Measurements from ENCODE around the gene PROB1. TPM values are rescaled to one million over a fixed set of nuclear protein-coding genes. Genes with fewer than 3 reads are reported as not detected.
"Not testable (repeated sequence)": the region's sequence is repeated elsewhere in the genome, so short reads cannot be mapped to it uniquely, and the experiment has no call there.

Gene PROB1
- polyA plus RNA-seq, 1 of the 3 experiments (the other 2 are of a cell fraction): 0.44 TPM

DNA sequence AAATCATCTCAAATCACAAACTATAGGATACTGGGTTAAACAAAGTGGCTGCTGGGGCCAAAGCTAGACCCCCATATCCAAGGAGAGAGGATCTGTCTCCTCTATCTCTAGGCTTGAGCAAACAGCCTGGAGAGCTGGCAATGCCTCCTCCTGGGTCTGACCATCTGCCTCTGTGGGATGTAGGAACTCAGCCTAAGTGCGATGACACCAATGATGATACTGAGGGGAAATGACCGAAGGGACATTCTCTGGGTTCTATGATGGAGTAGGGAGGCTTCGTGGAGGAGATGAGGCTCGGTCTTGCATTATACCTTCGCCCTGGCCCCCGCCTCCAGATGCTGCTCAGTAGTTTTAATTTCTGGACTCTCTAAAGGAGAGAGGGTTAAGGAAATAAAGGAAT lies 18.2 kb upstream of the PROB1 start:
- peaks cover 0 to 19% of the 10 kb centered on the region in 2 experiments; a peak in 1 of 4 replicates for H3K4me1 ChIP-seq (ENCODE audit: control insufficient read depth in 1 of 2, insufficient read depth in 2 of 2, low read depth in 1 of 2, low read length in 1 of 2)
- 92% methylated on average over 6 of the region's 6 CpGs for WGBS (ENCODE audit: low lambda C conversion rate)
- TF ChIP-seq NRF1 (IDR thresholded peaks at IDR 0.05; ENCODE audit: low read depth, low read length): no peak
- no peaks in the 10 kb centered on the region for H3K9me3 ChIP-seq
- H2AFZ ChIP-seq (ENCODE audit: low read depth): no peak overlapping the region
- no peaks in the 10 kb centered on the region for H4K20me1 ChIP-seq (ENCODE audit: insufficient read depth)
- no peak overlapping the region for H3K27ac ChIP-seq (ENCODE audit: low read depth in 2 of 2, low read length in 1 of 2)
- no peaks in the 10 kb centered on the region for H3K79me2 ChIP-seq (ENCODE audit: insufficient read depth)
- ChIA-PET CTCF (interaction anchor here (0.5 to 5.7 kb wide), 4 partner anchors 9 to 101 kb away, joined by 3 to 26 read pairs (median 6); no protein-coding TSS in a partner anchor), POLR2A (no interaction called here)
- H3F3A ChIP-seq (replicated peaks; ENCODE audit: insufficient read depth): no peaks in the 10 kb centered on the region
- DNase-seq: no peak
- H3K4me3 ChIP-seq (ENCODE audit: low read depth in 2 of 2, low read length in 1 of 2): no peak overlapping the region
- H3K9ac ChIP-seq: no peak overlapping the region
- H3K9me2 ChIP-seq: no peaks in the 10 kb centered on the region
- H3K27me3 ChIP-seq (ENCODE audit: insufficient read depth): no peaks in the 10 kb centered on the region
- H3K36me3 ChIP-seq (replicated peaks in 1 of 2; ENCODE audit: control insufficient read depth in 1 of 2, insufficient read depth in 2 of 2, low read length in 1 of 2): peaks cover 23 to 39% of the 10 kb centered on the region in 2 experiments
- H3K4me2 ChIP-seq: no peak overlapping the region

GRCh38 chr5:139410993-139411828 lies 16.3 kb upstream of the PROB1 start:
- Histone ChIP-seq H3K9me3 (no peaks in the 10 kb centered on the region), H3K36me3 (replicated peaks in 1 of 2; ENCODE audit: control insufficient read depth in 1 of 2, insufficient read depth in 2 of 2, low read length in 1 of 2) (peaks cover 12 to 35% of the 10 kb centered on the region in 2 experiments), H3K4me3 (ENCODE audit: low read depth in 2 of 2, low read length in 1 of 2) (no peak overlapping the region), H3K9me2 (no peaks in the 10 kb centered on the region), H2AFZ (ENCODE audit: low read depth) (no peak overlapping the region), H3K4me2 (no peak overlapping the region), H3F3A (replicated peaks; ENCODE audit: insufficient read depth) (no peaks in the 10 kb centered on the region), H3K79me2 (ENCODE audit: insufficient read depth) (no peaks in the 10 kb centered on the region), H3K4me1 (ENCODE audit: control insufficient read depth in 1 of 2, insufficient read depth in 2 of 2, low read depth in 1 of 2, low read length in 1 of 2) (peaks cover 0 to 19% of the 10 kb centered on the region in 2 experiments; a peak in 1 of 4 replicates), H3K27me3 (ENCODE audit: insufficient read depth) (no peaks in the 10 kb centered on the region), H3K27ac (ENCODE audit: low read depth in 2 of 2, low read length in 1 of 2) (peak overlapping the region in 1 of 2 experiments; percentile 47; a peak in 2 of 4 replicates), H4K20me1 (ENCODE audit: insufficient read depth) (no peaks in the 10 kb centered on the region), H3K9ac (no peak overlapping the region)
- WGBS (ENCODE audit: low lambda C conversion rate): 69% methylated on average over 16 of the region's 17 CpGs
- CTCF ChIA-PET: interaction anchor here (0.9 to 5.7 kb wide), 9 partner anchors 9 to 222 kb away, joined by 3 to 39 read pairs (median 6); partner anchors contain the start of gene PAIP2
- TF ChIP-seq FOXJ3 (CRISPR knock-in tag; IDR thresholded peaks at IDR 0.05) (no peak), EP300 (IDR thresholded peaks at IDR 0.05; ENCODE audit: borderline replicate concordance in 1 of 2, low read depth in 1 of 2, low read length in 1 of 2) (peak in 1 of 2 experiments; percentile 51; a peak in 1 of 4 replicates), EZH2phosphoT487 (IDR thresholded peaks at IDR 0.05; ENCODE audit: borderline replicate concordance, low read depth) (no peak), GATA2 (CRISPR knock-in tag; IDR thresholded peaks at IDR 0.05) (peak; percentile 38; the same call in 1 of the 2 replicates)
- no peak for DNase-seq
- POLR2A ChIA-PET: interaction anchor here (0.7 kb wide), 2 partner anchors 70 to 119 kb away, joined by 3 read pairs; partner anchors contain the start of gene PAIP2

- Histone ChIP-seq H3K27ac (ENCODE audit: low read depth in 2 of 2, low read length in 1 of 2) (no peak overlapping the region; a peak in 1 of 4 replicates), H3K9me3 (no peaks in the 10 kb centered on the region), H3K9ac (no peak overlapping the region), H3K27me3 (ENCODE audit: insufficient read depth) (no peaks in the 10 kb centered on the region), H3K79me2 (ENCODE audit: insufficient read depth) (no peaks in the 10 kb centered on the region), H2AFZ (ENCODE audit: low read depth) (no peak overlapping the region), H3K36me3 (replicated peaks in 1 of 2; ENCODE audit: control insufficient read depth in 1 of 2, insufficient read depth in 2 of 2, low read length in 1 of 2) (peaks cover 12 to 27% of the 10 kb centered on the region in 2 experiments), H3K4me3 (ENCODE audit: low read depth in 2 of 2, low read length in 1 of 2) (no peak overlapping the region), H3K4me2 (no peak overlapping the region), H3K9me2 (no peaks in the 10 kb centered on the region), H4K20me1 (ENCODE audit: insufficient read depth) (no peaks in the 10 kb centered on the region), H3F3A (replicated peaks; ENCODE audit: insufficient read depth) (no peaks in the 10 kb centered on the region), H3K4me1 (ENCODE audit: control insufficient read depth in 1 of 2, insufficient read depth in 2 of 2, low read depth in 1 of 2, low read length in 1 of 2) (peaks cover 0 to 17% of the 10 kb centered on the region in 2 experiments; a peak in 1 of 4 replicates)
- CTCF ChIA-PET: interaction anchor here (0.9 to 5.7 kb wide), 10 partner anchors 8 to 223 kb away, joined by 3 to 39 read pairs (median 6); partner anchors contain the start of gene PAIP2
- no peak for DNase-seq
- TF ChIP-seq TCF12 (IDR thresholded peaks at IDR 0.05): no peak
- no peak for TF ChIP-seq TAF1 (IDR thresholded peaks at IDR 0.05; ENCODE audit: borderline replicate concordance, low read depth, low read length)
- no peak for TF ChIP-seq YY1 (IDR thresholded peaks at IDR 0.05; ENCODE audit: low read depth)
- no peak for TF ChIP-seq NRF1 (IDR thresholded peaks at IDR 0.05; ENCODE audit: low read depth, low read length)
- no peak for TF ChIP-seq RXRA (IDR thresholded peaks at IDR 0.05; ENCODE audit: borderline replicate concordance, low read depth)
- TF ChIP-seq SIN3A (IDR thresholded peaks at IDR 0.05; ENCODE audit: borderline replicate concordance, low read depth, low read length): no peak
- WGBS (ENCODE audit: low lambda C conversion rate): 69% methylated on average over 6 of the region's 6 CpGs
- POLR2A ChIA-PET: interaction anchor here (0.7 kb wide), 1 partner anchor 120 kb away, joined by 3 read pairs; no protein-coding TSS in a partner anchor
Measured at GRCh38 chr5:139410121-139410992, 15.5 kb upstream of the PROB1 start.

DNA sequence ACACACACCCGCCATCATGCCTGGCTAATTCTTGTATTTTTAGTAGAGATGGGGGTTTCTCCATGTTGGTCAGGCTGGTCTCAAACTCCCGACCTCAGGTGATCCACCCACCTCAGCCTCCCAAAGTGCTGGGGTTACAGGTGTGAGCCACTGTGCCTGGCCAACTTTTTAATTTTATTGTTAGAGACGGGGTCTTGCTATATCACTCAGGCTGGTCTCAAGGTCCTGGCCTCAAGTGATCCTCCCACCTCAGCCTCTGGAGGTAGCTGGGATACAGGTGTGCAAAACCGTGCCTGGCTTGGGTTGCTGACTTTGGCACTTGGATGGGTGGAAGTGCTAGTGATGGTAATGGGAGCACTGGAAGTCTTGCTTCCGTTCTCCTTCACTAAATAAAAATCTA lies 14.2 kb upstream of the PROB1 start:
- CTCF ChIA-PET: interaction anchor here (0.6 to 5.7 kb wide), 6 partner anchors 11 to 109 kb away, joined by 3 to 39 read pairs (median 9); partner anchors contain the start of gene PROB1
- H2AFZ ChIP-seq (ENCODE audit: low read depth); H3K9me2 ChIP-seq; H3K79me2 ChIP-seq (ENCODE audit: insufficient read depth); H3K4me2 ChIP-seq; H3K9ac ChIP-seq; H3K9me3 ChIP-seq; H3K27ac ChIP-seq (ENCODE audit: low read depth in 2 of 2, low read length in 1 of 2); H3K27me3 ChIP-seq (ENCODE audit: insufficient read depth); POLR2A ChIA-PET; H3K4me3 ChIP-seq (ENCODE audit: low read depth in 2 of 2, low read length in 1 of 2); H3F3A ChIP-seq (replicated peaks; ENCODE audit: insufficient read depth); H4K20me1 ChIP-seq (ENCODE audit: insufficient read depth); DNase-seq: not testable (repeated sequence)
- Histone ChIP-seq H3K4me1 (ENCODE audit: control insufficient read depth in 1 of 2, insufficient read depth in 2 of 2, low read depth in 1 of 2, low read length in 1 of 2) (peaks cover 0 to 19% of the 10 kb centered on the region in 2 experiments; a peak in 1 of 4 replicates), H3K36me3 (replicated peaks in 1 of 2; ENCODE audit: control insufficient read depth in 1 of 2, insufficient read depth in 2 of 2, low read length in 1 of 2) (peaks cover 7 to 18% of the 10 kb centered on the region in 2 experiments)
- WGBS (ENCODE audit: low lambda C conversion rate): 92% methylated on average over 4 of the region's 5 CpGs

Measured in SK-N-SH (cell line).